Daoy (cell line): ENCODE results near the gene TNFSF12. TPM values are rescaled to one million over a fixed set of nuclear protein-coding genes. Genes with fewer than 3 reads are reported as not detected.
A peak's percentile ranks its signal among the peaks of the same experiment; 100 is the strongest.
"Not testable (repeated sequence)": the region's sequence is repeated elsewhere in the genome, so short reads cannot be mapped to it uniquely, and the experiment has no call there.

Source experiments
- DNase-seq: peaks from one replicate; pipeline ENCODE4 v3.0.0-alpha.2; 2015; ENCODE audit warnings: low read depth
- total RNA-seq: library from RNA; depleted of rRNA; stranded (reverse); fragments of >200 nt; shearing (Covaris generic); gene quantifications from 2 replicates; pipeline ENCODE4 v1.2.3, GENCODE V29; 2014; rRNA removed

The TNFSF12 gene
- total RNA-seq, 1 experiment from 2014 or later, result 6.4 TPM

- DNase-seq, result peak; percentile 83
Observed at GRCh38 chr17:7587420-7588151, 38.7 kb downstream of the TNFSF12 start.

DNA sequence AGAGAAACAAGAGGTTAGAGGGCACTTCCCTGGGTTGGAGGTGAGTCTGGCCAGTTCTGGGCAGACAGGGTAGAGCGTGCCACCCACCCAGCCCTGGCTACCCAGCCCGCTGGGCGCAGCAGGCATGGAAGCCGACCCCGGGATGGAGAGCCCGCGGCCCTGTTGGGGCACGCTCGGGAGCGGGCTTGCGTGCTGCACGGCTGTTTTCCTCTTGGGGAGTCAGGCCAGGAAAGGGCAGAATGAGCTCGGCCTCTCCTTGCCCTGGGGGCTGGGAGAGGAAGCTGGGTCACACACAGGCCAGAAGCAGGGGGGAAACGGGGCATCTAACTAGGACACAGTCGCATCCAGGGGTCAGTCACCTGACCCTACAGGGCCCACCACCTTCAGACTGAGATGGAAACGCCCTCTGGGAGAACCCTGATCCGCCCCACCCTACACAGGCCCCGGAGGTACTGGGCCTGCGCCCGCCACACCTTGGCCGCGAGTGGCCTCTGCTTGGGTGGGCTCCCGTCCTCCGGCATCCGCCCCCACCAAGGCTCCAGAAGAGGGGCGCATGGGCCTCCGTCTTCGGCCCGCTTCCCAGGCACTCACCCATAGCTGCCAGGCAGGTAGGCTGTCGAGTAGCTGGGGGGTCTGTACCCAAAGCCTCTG is 39.8 kb downstream of the TNFSF12 start:
- no peak for DNase-seq

GRCh38 chr17:7589204-7589868 is 40.5 kb downstream of the TNFSF12 start:
- peak; percentile 84 for DNase-seq

GRCh38 chr17:7589891-7590691 is 41.2 kb downstream of the TNFSF12 start, which contains the start of gene SOX15:
Gene SOX15 (minus strand): TSS chr17:7590094. CDS start chr17:7589676, 418 bp downstream.
- DNase-seq, result peak; percentile 64

- peak; percentile 63 for DNase-seq
Observed at GRCh38 chr17:7590743-7591142, 41.9 kb downstream of the TNFSF12 start.

GRCh38 chr17:7591596-7591995 is 42.7 kb downstream of the TNFSF12 start:
- DNase-seq, result no peak

DNA sequence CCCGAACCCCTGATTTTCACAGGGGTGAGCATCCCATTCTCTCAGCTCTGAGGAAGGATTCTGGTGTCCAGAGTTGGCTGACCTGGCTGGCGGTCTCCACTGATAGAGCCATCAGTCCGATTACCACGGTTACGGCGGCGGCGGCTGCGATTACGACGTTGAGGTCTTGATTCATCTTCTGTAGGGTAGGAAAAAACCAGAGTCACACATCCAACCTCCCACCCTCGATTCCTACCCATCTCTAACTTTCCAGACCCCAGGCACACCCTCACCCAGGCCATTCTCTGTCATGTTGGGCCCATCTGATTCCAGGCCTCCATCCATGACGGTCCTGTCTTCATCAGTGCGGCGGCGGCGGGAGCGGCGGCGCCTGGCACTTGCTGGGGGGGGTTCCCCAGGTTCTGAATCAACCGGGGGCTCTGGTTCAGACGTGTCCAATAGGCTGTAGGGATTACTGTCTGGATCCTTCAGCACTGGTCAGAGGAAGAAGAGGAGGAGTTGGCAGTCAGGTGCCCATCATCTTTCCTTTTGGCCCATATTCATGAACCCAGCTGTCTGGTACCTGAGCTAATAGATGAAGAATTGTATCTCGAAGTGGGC is 43.7 kb downstream of the TNFSF12 start:
- no peak for DNase-seq

- DNase-seq, result no peak
Observed at GRCh38 chr17:7593296-7593695, 44.4 kb downstream of the TNFSF12 start.

- DNase-seq, result not testable (repeated sequence)
Observed at GRCh38 chr17:7597561-7597960, 48.7 kb downstream of the TNFSF12 start.

DNA sequence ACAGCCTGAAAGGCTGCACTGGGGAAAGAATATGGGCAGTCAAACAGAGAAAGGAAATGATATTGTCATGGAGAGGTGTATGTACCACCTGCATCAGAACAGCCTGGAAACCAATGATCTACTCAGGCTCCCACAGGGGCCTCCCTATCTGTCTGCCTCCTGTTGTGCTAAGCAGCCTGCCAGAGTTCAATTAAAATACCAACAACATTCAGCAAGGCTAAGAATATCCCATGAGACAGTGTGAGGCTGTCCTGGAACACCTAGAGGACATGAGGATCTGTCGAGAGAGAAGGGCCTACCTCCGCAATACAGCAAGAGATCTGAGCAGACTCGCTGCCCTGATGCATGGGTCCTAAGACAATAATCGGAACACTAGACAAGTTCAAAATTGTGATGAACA is 57.4 kb downstream of the TNFSF12 start:
- DNase-seq, result no peak

Other genes starting within 250 kb of the TNFSF12 start
- 861 and 1,090 TPM in 2 replicates for gene EIF5A, start 241.4 kb upstream of the TNFSF12 start, total RNA-seq
- 84.3 and 91.6 TPM in 2 replicates for gene GPS2, start 233.7 kb upstream of the TNFSF12 start, total RNA-seq
- gene NEURL4, start 219.7 kb upstream of the TNFSF12 start, total RNA-seq, result 15.3 and 17.0 TPM in 2 replicates
- gene ACAP1, start 212.5 kb upstream of the TNFSF12 start, total RNA-seq, result 2.7 TPM in 1 of 2 replicates, not detected in the other
- 2.1 and 3.7 TPM in 2 replicates for gene KCTD11, start 196.9 kb upstream of the TNFSF12 start, total RNA-seq
- gene TMEM95, start 193.9 kb upstream of the TNFSF12 start, total RNA-seq, result not detected in 2 replicates
- 2.6 and 4.5 TPM in 2 replicates for gene TNK1, start 168.0 kb upstream of the TNFSF12 start, total RNA-seq
- 14.1 TPM in 2 replicates for gene PLSCR3, start 154.5 kb upstream of the TNFSF12 start, total RNA-seq
- 43.7 and 68.8 TPM in 2 replicates for gene TMEM256, start 145.0 kb upstream of the TNFSF12 start, total RNA-seq
- gene NLGN2, start 141.2 kb upstream of the TNFSF12 start, total RNA-seq, result 1.4 and 1.9 TPM in 2 replicates
- gene SPEM1, start 128.7 kb upstream of the TNFSF12 start, total RNA-seq, result not detected in 2 replicates
- gene SPEM2, start 123.4 kb upstream of the TNFSF12 start, total RNA-seq, result not detected in 2 replicates
- not detected in 2 replicates for gene SPEM3, start 120.2 kb upstream of the TNFSF12 start, total RNA-seq
- gene TMEM102, start 113.6 kb upstream of the TNFSF12 start, total RNA-seq, result 2.3 and 6.6 TPM in 2 replicates
- 1.5 and 3.0 TPM in 2 replicates for gene FGF11, start 109.5 kb upstream of the TNFSF12 start, total RNA-seq
- 7.0 and 8.6 TPM in 2 replicates for gene CHRNB1, start 104.0 kb upstream of the TNFSF12 start, total RNA-seq
- gene ZBTB4, start 69.4 kb upstream of the TNFSF12 start, total RNA-seq, result 6.1 and 6.5 TPM in 2 replicates
- gene SLC35G6, start 67.6 kb upstream of the TNFSF12 start, total RNA-seq, result 0.06 TPM in 1 of 2 replicates, not detected in the other
- gene POLR2A, start 64.7 kb upstream of the TNFSF12 start, total RNA-seq, result 56.2 and 74.4 TPM in 2 replicates
- gene TNFSF13, start 9.7 kb downstream of the TNFSF12 start, total RNA-seq, result 1.9 TPM in 1 of 2 replicates, not detected in the other
- gene SENP3, start 12.9 kb downstream of the TNFSF12 start, total RNA-seq, result 92.2 and 104 TPM in 2 replicates
- 13.8 and 15.0 TPM in 2 replicates for gene CD68, start 30.6 kb downstream of the TNFSF12 start, total RNA-seq
- 183 and 266 TPM in 2 replicates for gene MPDU1, start 34.8 kb downstream of the TNFSF12 start, total RNA-seq
- 0.57 TPM in 1 of 2 replicates, not detected in the other for gene SOX15, start 41.0 kb downstream of the TNFSF12 start, total RNA-seq
- 60.5 and 87.4 TPM in 2 replicates for gene FXR2, start 65.8 kb downstream of the TNFSF12 start, total RNA-seq
- gene SAT2, start 78.8 kb downstream of the TNFSF12 start, total RNA-seq, result 24.0 and 71.8 TPM in 2 replicates
- 0.69 TPM in 1 of 2 replicates, not detected in the other for gene SHBG, start 81.1 kb downstream of the TNFSF12 start, total RNA-seq
- gene ATP1B2, start 101.9 kb downstream of the TNFSF12 start, total RNA-seq, result not detected in 2 replicates
- gene TP53, start 138.4 kb downstream of the TNFSF12 start, total RNA-seq, result 47.8 and 70.9 TPM in 2 replicates
- 33.7 and 41.4 TPM in 2 replicates for gene WRAP53, start 139.4 kb downstream of the TNFSF12 start, total RNA-seq
- gene EFNB3, start 156.1 kb downstream of the TNFSF12 start, total RNA-seq, result 1.0 and 2.1 TPM in 2 replicates
- under 0.01 TPM in 1 of 2 replicates, not detected in the other for gene DNAH2, start 168.7 kb downstream of the TNFSF12 start, total RNA-seq